SK-N-SH (cell line): Measurements from ENCODE around the gene SDR9C7. TPM values are rescaled to one million over a fixed set of nuclear protein-coding genes. Genes with fewer than 3 reads are reported as not detected.
"Not testable (repeated sequence)": the region's sequence is repeated elsewhere in the genome, so short reads cannot be mapped to it uniquely, and the experiment has no call there.

Experiments used
- CTCF ChIA-PET: fragments of 300-600, 350-600 bp; formaldehyde crosslinking; extraction: SDS; loops from one replicate; lab custom pipeline; 2021; lab: Yijun Ruan, JAX
- POLR2A ChIA-PET: fragments of 350-600 bp; sonication (Branson Sonifier 250); formaldehyde crosslinking; extraction: SDS; loops from one replicate; lab custom pipeline; 2020; ENCODE audit warnings: antibody characterized with exemption, inconsistent platforms; lab: Yijun Ruan, JAX
- DNase-seq: peaks from one replicate; pipeline ENCODE4 v3.0.0; 2012
- H2AFZ ChIP-seq: fragments of 200-600 bp; sonication (generic); 2 replicates; pipeline ENCODE4 v1.8.1; 2016; ENCODE audit warnings: antibody characterized with exemption, mild to moderate bottlenecking, low read depth
- H3F3A ChIP-seq: fragments of 200-600 bp; sonication (generic); replicated peaks from 2 replicates; pipeline ENCODE3; 2016; ENCODE audit warnings: antibody characterized with exemption, mild to moderate bottlenecking; ENCODE audit not compliant: insufficient read depth
- H3K27ac ChIP-seq, 2 experiments: fragments of 200-500 bp in 1 of 2; fragments of 200-600 bp in 1 of 2; sonication (Bioruptor generic) in 1 of 2; sonication (generic), shearing (Covaris generic) in 1 of 2; 2 replicates each; pipeline versions ENCODE4 v1.5.1 to v1.6.1; 2014 to 2016; ENCODE audit warnings: low read depth in 2 of 2, inconsistent platforms in 1 of 2, low read length in 1 of 2, mild to moderate bottlenecking in 1 of 2, mixed read lengths in 1 of 2
- H3K27me3 ChIP-seq: fragments of 200-600 bp; sonication (generic), shearing (Covaris generic); 2 replicates; pipeline ENCODE4 v1.6.1; 2016; ENCODE audit warnings: mixed run types; ENCODE audit not compliant: insufficient read depth
- H3K36me3 ChIP-seq, 2 experiments: fragments of 200-500 bp in 1 of 2; fragments of 200-600 bp in 1 of 2; sonication (Bioruptor generic) in 1 of 2; sonication (generic) in 1 of 2; replicated peaks in 1 of 2; 2 replicates each; pipeline versions ENCODE3 to v1.5.1; 2014 to 2016; ENCODE audit warnings: low read length in 1 of 2, mild to moderate bottlenecking in 1 of 2; ENCODE audit not compliant: insufficient read depth in 2 of 2, control insufficient read depth in 1 of 2
- H3K4me1 ChIP-seq, 2 experiments: fragments of 200-500 bp in 1 of 2; fragments of 200-600 bp in 1 of 2; sonication (Bioruptor generic) in 1 of 2; sonication (generic), shearing (Covaris generic) in 1 of 2; 2 replicates each; pipeline versions ENCODE4 v1.5.1 to v1.6.1; 2014 to 2016; ENCODE audit warnings: low read depth in 1 of 2, low read length in 1 of 2, mixed run types in 1 of 2; ENCODE audit not compliant: insufficient read depth in 2 of 2, control insufficient read depth in 1 of 2
- H3K4me2 ChIP-seq: fragments of 200-600 bp; sonication (generic), shearing (Covaris generic); 2 replicates; pipeline ENCODE4 v1.6.1; 2017; ENCODE audit warnings: mixed run types
- H3K4me3 ChIP-seq, 2 experiments: fragments of 200-500 bp in 1 of 2; fragments of 200-600 bp in 1 of 2; sonication (Bioruptor generic) in 1 of 2; sonication (generic), shearing (Covaris generic) in 1 of 2; 2 replicates each; pipeline versions ENCODE4 v1.5.1 to v1.8.1; 2014 to 2016; ENCODE audit warnings: low read depth in 2 of 2, inconsistent platforms in 1 of 2, low read length in 1 of 2, mild to moderate bottlenecking in 1 of 2, mixed read lengths in 1 of 2, moderate library complexity in 1 of 2
- H3K79me2 ChIP-seq: fragments of 200-600 bp; sonication (generic); 2 replicates; pipeline ENCODE4 v1.8.1; 2017; ENCODE audit warnings: mild to moderate bottlenecking; ENCODE audit not compliant: insufficient read depth
- H3K9ac ChIP-seq: fragments of 200-600 bp; sonication (generic); 2 replicates; pipeline ENCODE4 v1.6.1; 2017; ENCODE audit warnings: mixed run types
- H3K9me2 ChIP-seq: fragments of 200-600 bp; sonication (generic); 2 replicates; pipeline ENCODE4 v1.6.1; 2017; ENCODE audit warnings: mixed run types
- H3K9me3 ChIP-seq: fragments of 200-600 bp; sonication (generic); 2 replicates; pipeline ENCODE4 v1.6.1; 2017; ENCODE audit warnings: mixed run types, mild to moderate bottlenecking, moderate library complexity
- H4K20me1 ChIP-seq: fragments of 200-600 bp; sonication (generic); 2 replicates; pipeline ENCODE4 v1.6.1; 2017; ENCODE audit warnings: mild to moderate bottlenecking, mixed run types; ENCODE audit not compliant: insufficient read depth
- CHD2 ChIP-seq: fragments of 150-350 bp; IDR thresholded peaks from 2 replicates; pipeline ENCODE4 v1.6.1; 2018; ENCODE audit warnings: low read length; ENCODE audit not compliant: partially characterized antibody
- EP300 ChIP-seq, 2 experiments: IDR thresholded peaks; 2 replicates each; pipeline versions ENCODE4 v1.4.0 to v1.6.1; 2012; ENCODE audit warnings: borderline replicate concordance in 1 of 2, low read depth in 1 of 2, low read length in 1 of 2
- FOSL2 ChIP-seq: IDR thresholded peaks from 2 replicates; pipeline ENCODE4 v1.4.0; 2012; ENCODE audit warnings: low read depth, mild to moderate bottlenecking, moderate library complexity, borderline replicate concordance
- FOXM1 ChIP-seq: IDR thresholded peaks from 2 replicates; pipeline ENCODE4 v1.4.0; 2012; ENCODE audit warnings: low read depth, mild to moderate bottlenecking
- GATA2 ChIP-seq: sonication (generic); formaldehyde crosslinking; IDR thresholded peaks from 2 replicates; pipeline ENCODE4 v1.5.0; 2020; ENCODE audit warnings: mild to moderate bottlenecking, missing genetic modification reagents
- MEF2A ChIP-seq: IDR thresholded peaks from 2 replicates; pipeline ENCODE4 v1.4.0; 2012; ENCODE audit warnings: low read depth, borderline replicate concordance
- MXI1 ChIP-seq: IDR thresholded peaks from 2 replicates; pipeline ENCODE4 v1.6.1; 2012; ENCODE audit warnings: mild to moderate bottlenecking, low read depth, low read length, improper control_type of control experiment
- NFIC ChIP-seq: IDR thresholded peaks from 2 replicates; pipeline ENCODE4 v1.4.0; 2012; ENCODE audit warnings: borderline replicate concordance
- NRF1 ChIP-seq: IDR thresholded peaks from 2 replicates; pipeline ENCODE4 v1.6.1; 2012; ENCODE audit warnings: low read depth, mild to moderate bottlenecking, low read length
- PBX3 ChIP-seq: IDR thresholded peaks from 2 replicates; pipeline ENCODE4; 2012
- RCOR1 ChIP-seq: fragments of 150-350 bp; IDR thresholded peaks from 2 replicates; pipeline ENCODE4 v1.6.1; 2017; ENCODE audit warnings: antibody characterized with exemption, low read length
- RXRA ChIP-seq: IDR thresholded peaks from 2 replicates; pipeline ENCODE4 v1.4.0; 2012; ENCODE audit warnings: low read depth, mild to moderate bottlenecking, borderline replicate concordance
- SMC3 ChIP-seq: IDR thresholded peaks from 2 replicates; pipeline ENCODE4 v1.6.1; 2012; ENCODE audit warnings: low read depth, low read length, improper control_type of control experiment
- TAF1 ChIP-seq: IDR thresholded peaks from 2 replicates; pipeline ENCODE4 v1.6.1; 2012; ENCODE audit warnings: low read depth, mild to moderate bottlenecking, low read length, moderate library complexity, borderline replicate concordance
- TEAD4 ChIP-seq: IDR thresholded peaks from 2 replicates; pipeline ENCODE4 v1.4.0; 2012; ENCODE audit warnings: mild to moderate bottlenecking, borderline replicate concordance; ENCODE audit not compliant: insufficient read depth
- USF2 ChIP-seq: fragments of 150-350 bp; IDR thresholded peaks from 2 replicates; pipeline ENCODE4 v1.6.1; 2017; ENCODE audit warnings: antibody characterized with exemption, low read length, low read depth, borderline replicate concordance
- WGBS: methylation state at CpG from one replicate; pipeline ENCODE4 v1.1.6; 2017; ENCODE audit warnings: low lambda C conversion rate; 5-methylcytosine and 5-hydroxymethylcytosine counted together
- polyA plus RNA-seq, 3 experiments: library from polyadenylated mRNA; depleted of rRNA; stranded (reverse); fragments of >200 nt; gene quantifications; 2 replicates each; pipeline ENCODE4 v1.2.3, GENCODE V29; 2012

Gene SDR9C7
- polyA plus RNA-seq, 1 of the 3 experiments (the other 2 are of a cell fraction), result not detected

- POLR2A ChIA-PET, result no interaction called here
- 3% methylated on average over 1 of the region's 1 CpG for WGBS
- CTCF ChIA-PET, result no interaction called here
These were observed 28.4 kb downstream of the SDR9C7 start for GRCh38 chr12:56905852-56906251.

GRCh38 chr12:56903374-56903773, 30.8 kb downstream of the SDR9C7 start:
- Histone ChIP-seq H3K4me1 (no peaks in the 10 kb centered on the region), H4K20me1 (no peaks in the 10 kb centered on the region), H2AFZ (no peak overlapping the region), H3K27ac (no peak overlapping the region), H3K27me3 (no peaks in the 10 kb centered on the region), H3K9me2 (no peaks in the 10 kb centered on the region), H3K9ac (no peak overlapping the region), H3F3A (no peaks in the 10 kb centered on the region), H3K36me3 (no peaks in the 10 kb centered on the region), H3K4me3 (no peak overlapping the region), H3K9me3 (no peaks in the 10 kb centered on the region), H3K79me2 (no peaks in the 10 kb centered on the region), H3K4me2 (no peak overlapping the region)
- ChIA-PET CTCF (no interaction called here), POLR2A (no interaction called here)
- WGBS, result 0% methylated on average over 1 of the region's 1 CpG
- no peak for TF ChIP-seq SMC3
- TF ChIP-seq RCOR1, result no peak
- TF ChIP-seq TEAD4, result no peak
- TF ChIP-seq NRF1, result no peak
- TF ChIP-seq CHD2, result no peak
- no peak for TF ChIP-seq EP300 (IDR thresholded peaks at IDR 0.05; ENCODE audit: borderline replicate concordance in 1 of 2, low read depth in 1 of 2, low read length in 1 of 2)
- DNase-seq, result no peak

More at GRCh38 chr12:56905852-56906251, 28.4 kb downstream of the SDR9C7 start:
- no peak for DNase-seq
- Histone ChIP-seq H3K36me3 (no peaks in the 10 kb centered on the region), H3K27ac (no peak overlapping the region), H3K27me3 (no peaks in the 10 kb centered on the region), H3K4me1 (no peaks in the 10 kb centered on the region), H3K9me2 (no peaks in the 10 kb centered on the region), H3K4me3 (no peak overlapping the region)
- TF ChIP-seq USF2 (no peak), SMC3 (no peak), MXI1 (no peak), NFIC (no peak), TAF1 (no peak), RXRA (no peak), FOSL2 (no peak), GATA2 (CRISPR knock-in tag) (no peak), PBX3 (no peak), MEF2A (no peak), FOXM1 (no peak)
- TF ChIP-seq, all 33 proteins: peak for 0
- Histone ChIP-seq H3K79me2 (no peaks in the 10 kb centered on the region), H3K9me3 (no peaks in the 10 kb centered on the region), H4K20me1 (no peaks in the 10 kb centered on the region), H3K9ac (no peak overlapping the region), H3K4me2 (no peak overlapping the region), H3F3A (no peaks in the 10 kb centered on the region), H2AFZ (no peak overlapping the region)

- DNase-seq, H3K9me2 ChIP-seq, H3K4me3 ChIP-seq, H4K20me1 ChIP-seq, H3K9ac ChIP-seq, H3F3A ChIP-seq, H3K79me2 ChIP-seq, H2AFZ ChIP-seq, POLR2A ChIA-PET, H3K27ac ChIP-seq, H3K4me1 ChIP-seq, CTCF ChIA-PET, H3K9me3 ChIP-seq, H3K27me3 ChIP-seq, H3K4me2 ChIP-seq, H3K36me3 ChIP-seq: not testable (repeated sequence)
These were observed 32.9 kb downstream of the SDR9C7 start for GRCh38 chr12:56901313-56901712.
